ENCODE measurements around the gene RYR2. TPM values are rescaled to one million over a fixed set of nuclear protein-coding genes. Genes with fewer than 3 reads are reported as not detected.
A peak's percentile ranks its signal among the peaks of the same experiment; 100 is the strongest.

RYR2 gene
- total RNA-seq, 2 donors from 2014 or later, result 392 to 756 TPM

DNA sequence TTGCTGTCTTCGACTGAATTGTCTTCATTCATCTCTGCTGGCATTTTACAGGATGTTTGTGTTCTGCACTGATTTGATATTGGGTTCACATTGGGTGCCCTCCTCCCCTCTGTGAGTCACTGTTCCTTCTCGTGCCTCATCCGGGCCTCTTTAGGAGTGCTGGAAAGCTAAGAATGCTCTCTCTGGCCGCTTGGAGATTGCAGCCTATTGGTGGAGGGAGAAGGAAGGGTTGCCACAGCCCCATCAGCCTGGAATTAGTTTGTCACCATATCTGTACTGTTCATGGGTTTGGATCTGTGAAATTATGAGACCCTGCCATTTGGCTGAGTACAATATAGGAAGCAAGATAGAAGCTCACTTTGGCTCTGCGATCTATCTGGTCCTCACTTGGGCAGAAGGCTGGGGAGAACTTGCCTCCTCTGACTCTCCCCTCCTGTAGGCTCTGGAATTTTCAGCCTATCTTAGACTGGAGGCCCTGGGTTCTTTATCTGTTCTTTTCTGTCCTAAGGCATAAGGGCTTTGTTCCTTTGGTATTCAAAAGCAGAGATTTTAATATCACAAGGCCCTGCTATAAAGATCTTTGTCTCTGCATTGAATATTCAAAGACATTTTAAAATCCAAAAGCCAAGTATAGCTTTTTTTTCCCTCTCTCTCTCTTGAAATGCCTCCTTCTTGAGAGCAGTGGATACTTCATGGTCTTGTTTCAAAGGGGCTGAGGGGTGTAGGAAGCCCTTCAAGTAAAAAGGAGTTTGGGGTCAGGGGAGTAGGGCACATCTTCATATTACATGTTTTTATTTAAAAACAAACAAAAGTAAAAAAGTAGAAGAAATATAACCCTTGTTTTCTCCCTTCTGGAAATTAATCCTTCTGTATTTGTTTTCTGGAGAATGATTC lies 500.8 kb downstream of the RYR2 start:
- Histone ChIP-seq H3K4me1 (peaks cover 0 to 8% of the 10 kb centered on the region in 2 donors), H3K36me3 (peaks cover under 1% of the 10 kb centered on the region), H3K27ac (peak overlapping the region in 1 of 2 donors; percentile 42), H3K27me3 (no peaks in the 10 kb centered on the region), H3K4me3 (no peak overlapping the region), H3K9me3 (no peaks in the 10 kb centered on the region)
- no peak for DNase-seq (ENCODE audit: low spot score)
- TF ChIP-seq, protein P1, sequence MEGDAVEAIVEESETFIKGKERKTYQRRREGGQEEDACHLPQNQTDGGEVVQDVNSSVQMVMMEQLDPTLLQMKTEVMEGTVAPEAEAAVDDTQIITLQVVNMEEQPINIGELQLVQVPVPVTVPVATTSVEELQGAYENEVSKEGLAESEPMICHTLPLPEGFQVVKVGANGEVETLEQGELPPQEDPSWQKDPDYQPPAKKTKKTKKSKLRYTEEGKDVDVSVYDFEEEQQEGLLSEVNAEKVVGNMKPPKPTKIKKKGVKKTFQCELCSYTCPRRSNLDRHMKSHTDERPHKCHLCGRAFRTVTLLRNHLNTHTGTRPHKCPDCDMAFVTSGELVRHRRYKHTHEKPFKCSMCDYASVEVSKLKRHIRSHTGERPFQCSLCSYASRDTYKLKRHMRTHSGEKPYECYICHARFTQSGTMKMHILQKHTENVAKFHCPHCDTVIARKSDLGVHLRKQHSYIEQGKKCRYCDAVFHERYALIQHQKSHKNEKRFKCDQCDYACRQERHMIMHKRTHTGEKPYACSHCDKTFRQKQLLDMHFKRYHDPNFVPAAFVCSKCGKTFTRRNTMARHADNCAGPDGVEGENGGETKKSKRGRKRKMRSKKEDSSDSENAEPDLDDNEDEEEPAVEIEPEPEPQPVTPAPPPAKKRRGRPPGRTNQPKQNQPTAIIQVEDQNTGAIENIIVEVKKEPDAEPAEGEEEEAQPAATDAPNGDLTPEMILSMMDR (IDR thresholded peaks at IDR 0.05), result no peak

DNA sequence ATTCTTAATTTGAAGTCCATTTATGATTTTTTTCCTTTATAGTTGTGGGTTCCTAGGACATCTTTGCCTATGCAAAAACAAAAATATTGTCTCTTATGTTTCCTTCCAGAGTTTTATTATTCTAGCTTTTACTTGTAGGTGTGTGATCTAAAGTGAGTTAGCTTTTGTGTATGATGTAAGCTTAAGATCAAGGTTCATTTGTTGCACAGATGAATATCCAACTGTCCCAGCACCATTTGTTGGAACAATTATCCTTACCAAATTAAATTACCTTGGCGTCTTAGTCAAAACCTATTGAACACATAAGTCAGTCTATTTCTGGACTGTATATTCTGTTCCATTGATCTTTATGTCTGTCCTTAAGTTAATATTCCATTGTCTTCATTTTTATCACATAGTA lies 511.1 kb downstream of the RYR2 start:
- no peak for DNase-seq (ENCODE audit: low spot score)
- H3K27me3 ChIP-seq, result no peaks in the 10 kb centered on the region
- peaks cover 30% of the 10 kb centered on the region for H3K36me3 ChIP-seq
- H3K9me3 ChIP-seq, result no peaks in the 10 kb centered on the region
- H3K27ac ChIP-seq, result no peak overlapping the region
- TF ChIP-seq, protein P1 (IDR thresholded peaks at IDR 0.05), result no peak
- no peaks in the 10 kb centered on the region for H3K4me1 ChIP-seq
- H3K4me3 ChIP-seq, result no peak overlapping the region

DNA sequence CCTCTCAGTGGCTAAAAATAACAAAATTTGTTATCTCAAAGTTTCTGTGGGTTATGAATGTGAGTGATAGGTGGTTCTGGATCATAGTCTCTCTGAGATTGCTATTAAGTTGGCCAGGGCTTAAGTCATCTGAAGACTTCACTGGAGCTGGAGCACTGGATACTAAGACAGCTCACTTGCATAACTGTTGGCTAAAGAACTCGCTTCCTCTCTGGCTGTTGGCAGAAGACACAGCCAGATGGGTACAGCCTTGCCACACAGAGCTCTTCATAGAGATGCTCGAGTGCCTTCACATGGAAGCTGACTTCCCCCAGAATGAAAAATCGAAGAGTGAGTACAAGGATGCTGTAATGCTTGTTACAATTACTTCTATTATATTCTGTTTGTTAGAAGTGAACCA lies 514.9 kb downstream of the RYR2 start:
- H3K27me3 ChIP-seq, result no peaks in the 10 kb centered on the region
- peaks cover 0 to 9% of the 10 kb centered on the region in 2 donors for H3K4me1 ChIP-seq
- H3K4me3 ChIP-seq, result no peak overlapping the region
- no peaks in the 10 kb centered on the region for H3K9me3 ChIP-seq
- TF ChIP-seq, protein P1 (IDR thresholded peaks at IDR 0.05), result no peak
- no peak for DNase-seq (ENCODE audit: low spot score)
- H3K36me3 ChIP-seq, result peaks cover 4% of the 10 kb centered on the region
- no peak overlapping the region for H3K27ac ChIP-seq

DNA sequence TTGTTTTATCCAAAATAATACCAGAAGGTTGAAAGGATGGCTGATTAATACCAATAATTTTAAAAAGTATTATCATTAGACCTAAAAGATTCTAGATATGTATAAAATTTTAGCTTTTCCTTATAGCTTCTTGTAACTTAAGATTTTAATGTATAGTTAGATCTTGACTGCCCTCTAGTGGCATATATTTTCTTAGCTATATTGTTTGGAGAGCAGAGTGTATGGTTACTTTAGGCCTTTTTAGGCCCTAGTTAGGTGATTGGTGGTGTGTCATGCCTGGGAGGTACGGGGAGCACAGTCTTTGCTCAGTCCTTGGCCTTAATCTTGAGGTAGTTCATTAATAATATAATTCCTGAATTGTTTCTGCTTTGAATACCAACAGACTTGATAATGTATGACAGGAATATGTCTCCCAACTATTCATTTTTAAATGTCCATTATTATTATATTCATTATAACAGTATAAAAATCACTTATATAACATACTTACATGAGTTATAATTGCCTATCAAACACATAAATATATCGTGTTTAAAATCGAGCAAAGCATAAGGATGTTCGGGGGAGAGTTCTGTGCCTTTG lies 520.3 kb downstream of the RYR2 start:
- Histone ChIP-seq H3K36me3 (peaks cover 5% of the 10 kb centered on the region), H3K4me1 (peaks cover 0 to 9% of the 10 kb centered on the region in 2 donors), H3K9me3 (no peaks in the 10 kb centered on the region), H3K27me3 (no peaks in the 10 kb centered on the region), H3K4me3 (no peak overlapping the region), H3K27ac (no peak overlapping the region)
- no peak for DNase-seq (ENCODE audit: low spot score)
- TF ChIP-seq, protein P1 (IDR thresholded peaks at IDR 0.05), result peak; percentile 34 to 69

DNA sequence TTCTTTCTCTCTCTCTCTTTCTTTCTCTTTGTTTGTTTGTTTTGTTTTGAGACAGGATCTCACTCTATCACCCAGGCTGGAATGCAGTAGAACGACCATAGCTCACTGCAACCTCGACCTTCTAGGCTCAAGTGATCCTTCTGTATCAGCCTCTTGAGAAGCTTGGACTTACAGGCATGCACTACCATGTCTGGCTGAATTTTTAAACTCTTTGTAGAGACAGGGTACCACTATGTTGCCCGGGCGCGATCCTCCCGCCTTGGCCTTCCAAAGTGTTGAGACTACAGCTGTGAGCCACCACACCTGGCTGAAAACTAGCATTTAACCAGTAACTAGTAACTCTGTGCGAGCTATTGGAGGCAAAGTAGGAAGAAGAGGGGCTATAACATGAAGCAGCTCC lies 523.3 kb downstream of the RYR2 start:
- Histone ChIP-seq H3K4me1 (peaks cover 0 to 4% of the 10 kb centered on the region in 2 donors), H3K4me3 (no peak overlapping the region), H3K9me3 (no peaks in the 10 kb centered on the region), H3K36me3 (peaks cover 16% of the 10 kb centered on the region), H3K27me3 (no peaks in the 10 kb centered on the region), H3K27ac (no peak overlapping the region)
- TF ChIP-seq, protein P1 (IDR thresholded peaks at IDR 0.05), result no peak
- no peak for DNase-seq (ENCODE audit: low spot score)
